Measurements from ENCODE around the gene DAO.
A peak's percentile ranks its signal among the peaks of the same experiment; 100 is the strongest.

The DAO gene

DNA sequence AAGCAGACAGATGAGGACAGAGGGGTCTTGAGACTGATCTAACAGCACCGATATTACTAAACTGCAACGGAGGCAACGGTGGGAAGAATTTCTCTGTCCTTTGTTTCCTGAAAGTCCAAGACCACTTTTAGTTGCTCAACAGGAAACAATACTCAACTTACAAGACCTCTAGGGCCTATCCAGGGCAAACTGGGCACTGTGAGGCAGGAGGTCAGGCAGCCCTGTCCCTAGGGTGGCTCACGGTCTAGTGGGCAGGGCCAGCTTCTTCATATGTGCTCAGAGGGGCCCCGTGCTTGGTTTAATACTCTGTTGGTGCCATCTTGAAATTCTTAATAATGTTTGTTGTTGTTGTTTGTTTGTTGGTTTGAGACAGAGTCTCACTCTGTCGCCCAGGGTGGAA, 36.7 kb upstream of the DAO start (continued):
- TF ChIP-seq RARB (CRISPR knock-in tag; IDR thresholded peaks at IDR 0.05) (no peak), CSDC2 (CRISPR knock-in tag; IDR thresholded peaks at IDR 0.05) (no peak), ISL1 (CRISPR knock-in tag; IDR thresholded peaks at IDR 0.05) (no peak), GLIS3 (CRISPR knock-in tag; IDR thresholded peaks at IDR 0.05) (no peak)

DNA sequence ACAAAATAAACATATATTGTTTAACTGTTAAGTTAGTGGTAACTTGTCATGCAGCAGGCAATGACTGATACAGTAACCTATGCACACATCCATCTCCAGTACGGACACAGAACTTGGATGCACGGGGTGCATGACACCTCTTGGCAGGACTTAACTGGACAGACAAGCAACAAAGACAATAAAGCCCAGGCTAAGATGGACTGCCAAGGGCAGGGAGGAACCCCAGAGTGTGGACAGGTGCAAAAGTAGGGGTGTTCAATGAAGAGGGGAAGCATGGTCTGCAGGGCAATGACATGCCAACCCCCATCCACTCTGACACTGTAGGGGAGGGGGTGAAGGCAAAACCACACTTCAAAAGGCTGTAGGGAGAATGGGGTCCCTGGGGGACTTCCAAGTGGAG, 34.2 kb upstream of the DAO start:
- TF ChIP-seq, protein P1, sequence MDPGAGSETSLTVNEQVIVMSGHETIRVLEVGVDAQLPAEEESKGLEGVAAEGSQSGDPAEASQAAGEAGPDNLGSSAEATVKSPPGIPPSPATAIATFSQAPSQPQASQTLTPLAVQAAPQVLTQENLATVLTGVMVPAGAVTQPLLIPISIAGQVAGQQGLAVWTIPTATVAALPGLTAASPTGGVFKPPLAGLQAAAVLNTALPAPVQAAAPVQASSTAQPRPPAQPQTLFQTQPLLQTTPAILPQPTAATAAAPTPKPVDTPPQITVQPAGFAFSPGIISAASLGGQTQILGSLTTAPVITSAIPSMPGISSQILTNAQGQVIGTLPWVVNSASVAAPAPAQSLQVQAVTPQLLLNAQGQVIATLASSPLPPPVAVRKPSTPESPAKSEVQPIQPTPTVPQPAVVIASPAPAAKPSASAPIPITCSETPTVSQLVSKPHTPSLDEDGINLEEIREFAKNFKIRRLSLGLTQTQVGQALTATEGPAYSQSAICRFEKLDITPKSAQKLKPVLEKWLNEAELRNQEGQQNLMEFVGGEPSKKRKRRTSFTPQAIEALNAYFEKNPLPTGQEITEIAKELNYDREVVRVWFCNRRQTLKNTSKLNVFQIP (CRISPR knock-in tag; IDR thresholded peaks at IDR 0.05; ENCODE audit: borderline replicate concordance, low read depth): no peak
- TF ChIP-seq PPARA (CRISPR knock-in tag; IDR thresholded peaks at IDR 0.05; ENCODE audit: borderline replicate concordance) (no peak), ARNTL (CRISPR knock-in tag; IDR thresholded peaks at IDR 0.05; ENCODE audit: borderline replicate concordance, low read depth) (no peak), ZC3H10 (CRISPR knock-in tag; IDR thresholded peaks at IDR 0.05) (no peak), TCF4 (CRISPR knock-in tag; IDR thresholded peaks at IDR 0.05; ENCODE audit: borderline replicate concordance) (no peak), ZNF565 (CRISPR knock-in tag; conservative IDR thresholded peaks at IDR 0.05; ENCODE audit: low read depth) (no peak), ZNF8 (CRISPR knock-in tag; IDR thresholded peaks at IDR 0.05) (no peak), CSDC2 (CRISPR knock-in tag; IDR thresholded peaks at IDR 0.05) (no peak), ZNF70 (CRISPR knock-in tag; IDR thresholded peaks at IDR 0.05) (no peak), GLIS3 (CRISPR knock-in tag; IDR thresholded peaks at IDR 0.05) (no peak)
- TF ChIP-seq, protein P2, sequence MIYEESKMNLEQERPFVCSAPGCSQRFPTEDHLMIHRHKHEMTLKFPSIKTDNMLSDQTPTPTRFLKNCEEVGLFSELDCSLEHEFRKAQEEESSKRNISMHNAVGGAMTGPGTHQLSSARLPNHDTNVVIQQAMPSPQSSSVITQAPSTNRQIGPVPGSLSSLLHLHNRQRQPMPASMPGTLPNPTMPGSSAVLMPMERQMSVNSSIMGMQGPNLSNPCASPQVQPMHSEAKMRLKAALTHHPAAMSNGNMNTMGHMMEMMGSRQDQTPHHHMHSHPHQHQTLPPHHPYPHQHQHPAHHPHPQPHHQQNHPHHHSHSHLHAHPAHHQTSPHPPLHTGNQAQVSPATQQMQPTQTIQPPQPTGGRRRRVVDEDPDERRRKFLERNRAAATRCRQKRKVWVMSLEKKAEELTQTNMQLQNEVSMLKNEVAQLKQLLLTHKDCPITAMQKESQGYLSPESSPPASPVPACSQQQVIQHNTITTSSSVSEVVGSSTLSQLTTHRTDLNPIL (CRISPR knock-in tag; IDR thresholded peaks at IDR 0.05; ENCODE audit: low read depth): no peak
- TF ChIP-seq, protein P3, sequence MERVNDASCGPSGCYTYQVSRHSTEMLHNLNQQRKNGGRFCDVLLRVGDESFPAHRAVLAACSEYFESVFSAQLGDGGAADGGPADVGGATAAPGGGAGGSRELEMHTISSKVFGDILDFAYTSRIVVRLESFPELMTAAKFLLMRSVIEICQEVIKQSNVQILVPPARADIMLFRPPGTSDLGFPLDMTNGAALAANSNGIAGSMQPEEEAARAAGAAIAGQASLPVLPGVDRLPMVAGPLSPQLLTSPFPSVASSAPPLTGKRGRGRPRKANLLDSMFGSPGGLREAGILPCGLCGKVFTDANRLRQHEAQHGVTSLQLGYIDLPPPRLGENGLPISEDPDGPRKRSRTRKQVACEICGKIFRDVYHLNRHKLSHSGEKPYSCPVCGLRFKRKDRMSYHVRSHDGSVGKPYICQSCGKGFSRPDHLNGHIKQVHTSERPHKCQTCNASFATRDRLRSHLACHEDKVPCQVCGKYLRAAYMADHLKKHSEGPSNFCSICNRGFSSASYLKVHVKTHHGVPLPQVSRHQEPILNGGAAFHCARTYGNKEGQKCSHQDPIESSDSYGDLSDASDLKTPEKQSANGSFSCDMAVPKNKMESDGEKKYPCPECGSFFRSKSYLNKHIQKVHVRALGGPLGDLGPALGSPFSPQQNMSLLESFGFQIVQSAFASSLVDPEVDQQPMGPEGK (CRISPR knock-in tag; IDR thresholded peaks at IDR 0.05; ENCODE audit: borderline replicate concordance): no peak
- no peak for ATAC-seq

DNA sequence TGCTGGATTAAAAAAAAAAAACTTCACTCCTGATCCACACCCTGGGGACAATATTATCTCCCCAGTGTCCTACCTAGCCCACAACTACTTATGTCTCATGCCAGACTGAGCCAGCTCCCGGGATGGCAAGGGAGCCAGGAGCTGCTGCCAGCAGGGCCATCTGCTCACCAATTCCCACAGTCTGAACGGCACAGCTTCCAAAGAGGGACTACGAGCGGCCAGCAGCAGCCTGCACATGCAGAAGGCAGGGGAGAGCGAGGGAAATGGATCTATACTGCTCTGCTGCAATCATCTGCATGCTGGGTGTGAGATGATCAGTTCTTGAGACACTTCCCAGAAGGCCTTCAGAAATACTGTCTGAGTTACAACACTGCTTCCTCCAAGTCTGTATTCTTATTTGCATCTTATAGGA, 33.6 kb upstream of the DAO start:
- TF ChIP-seq ZFP30 (CRISPR knock-in tag; IDR thresholded peaks at IDR 0.05): no peak
- no peak for TF ChIP-seq ZNF8 (CRISPR knock-in tag; IDR thresholded peaks at IDR 0.05)
- TF ChIP-seq ISL1 (CRISPR knock-in tag; IDR thresholded peaks at IDR 0.05): peak; percentile 36
- TF ChIP-seq ZFP3 (CRISPR knock-in tag; IDR thresholded peaks at IDR 0.05): peak; percentile 70; the same call in 1 of the 2 replicates
- TF ChIP-seq, protein P4, sequence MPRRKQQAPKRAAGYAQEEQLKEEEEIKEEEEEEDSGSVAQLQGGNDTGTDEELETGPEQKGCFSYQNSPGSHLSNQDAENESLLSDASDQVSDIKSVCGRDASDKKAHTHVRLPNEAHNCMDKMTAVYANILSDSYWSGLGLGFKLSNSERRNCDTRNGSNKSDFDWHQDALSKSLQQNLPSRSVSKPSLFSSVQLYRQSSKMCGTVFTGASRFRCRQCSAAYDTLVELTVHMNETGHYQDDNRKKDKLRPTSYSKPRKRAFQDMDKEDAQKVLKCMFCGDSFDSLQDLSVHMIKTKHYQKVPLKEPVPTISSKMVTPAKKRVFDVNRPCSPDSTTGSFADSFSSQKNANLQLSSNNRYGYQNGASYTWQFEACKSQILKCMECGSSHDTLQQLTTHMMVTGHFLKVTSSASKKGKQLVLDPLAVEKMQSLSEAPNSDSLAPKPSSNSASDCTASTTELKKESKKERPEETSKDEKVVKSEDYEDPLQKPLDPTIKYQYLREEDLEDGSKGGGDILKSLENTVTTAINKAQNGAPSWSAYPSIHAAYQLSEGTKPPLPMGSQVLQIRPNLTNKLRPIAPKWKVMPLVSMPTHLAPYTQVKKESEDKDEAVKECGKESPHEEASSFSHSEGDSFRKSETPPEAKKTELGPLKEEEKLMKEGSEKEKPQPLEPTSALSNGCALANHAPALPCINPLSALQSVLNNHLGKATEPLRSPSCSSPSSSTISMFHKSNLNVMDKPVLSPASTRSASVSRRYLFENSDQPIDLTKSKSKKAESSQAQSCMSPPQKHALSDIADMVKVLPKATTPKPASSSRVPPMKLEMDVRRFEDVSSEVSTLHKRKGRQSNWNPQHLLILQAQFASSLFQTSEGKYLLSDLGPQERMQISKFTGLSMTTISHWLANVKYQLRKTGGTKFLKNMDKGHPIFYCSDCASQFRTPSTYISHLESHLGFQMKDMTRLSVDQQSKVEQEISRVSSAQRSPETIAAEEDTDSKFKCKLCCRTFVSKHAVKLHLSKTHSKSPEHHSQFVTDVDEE (CRISPR knock-in tag; IDR thresholded peaks at IDR 0.05): peak; percentile 41; the same call in 1 of the 2 replicates
- no peak for TF ChIP-seq ZNF565 (CRISPR knock-in tag; conservative IDR thresholded peaks at IDR 0.05; ENCODE audit: low read depth)
- TF ChIP-seq TCF4 (CRISPR knock-in tag; IDR thresholded peaks at IDR 0.05; ENCODE audit: borderline replicate concordance): peak; percentile 63
- TF ChIP-seq PPARA (CRISPR knock-in tag; IDR thresholded peaks at IDR 0.05; ENCODE audit: borderline replicate concordance): no peak
- TF ChIP-seq SNAI2 (CRISPR knock-in tag; IDR thresholded peaks at IDR 0.05): 0 out of 2 replicates have a peak, but pooled peaks have one; percentile 46
- no peak for TF ChIP-seq ARNTL (CRISPR knock-in tag; IDR thresholded peaks at IDR 0.05; ENCODE audit: borderline replicate concordance, low read depth)
- TF ChIP-seq BACH2 (CRISPR knock-in tag; IDR thresholded peaks at IDR 0.05; ENCODE audit: borderline replicate concordance): no peak
- no peak for TF ChIP-seq ZNF70 (CRISPR knock-in tag; IDR thresholded peaks at IDR 0.05)
- peak; percentile 46 for ATAC-seq

DNA sequence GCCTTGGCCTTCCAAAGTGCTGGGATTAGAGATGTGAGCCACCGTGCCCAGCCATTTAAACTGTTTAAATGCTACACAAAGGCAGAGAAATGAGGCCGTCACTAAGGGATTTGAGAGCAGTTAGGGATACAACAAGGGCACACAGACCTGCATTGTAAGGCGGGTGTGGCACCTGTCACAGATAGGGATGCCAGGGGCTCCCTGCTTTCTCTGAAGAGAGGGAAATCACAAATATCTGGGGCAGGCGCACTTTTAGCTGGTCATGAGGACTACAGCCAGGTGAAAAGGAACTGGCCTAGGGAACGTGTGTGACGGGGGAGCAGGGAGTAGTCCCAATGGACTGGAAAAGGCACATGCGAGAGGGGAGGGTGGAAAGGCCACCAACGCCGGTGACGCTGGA, 32.2 kb upstream of the DAO start:
- ATAC-seq: no peak
- no peak for TF ChIP-seq ZNF565 (CRISPR knock-in tag; conservative IDR thresholded peaks at IDR 0.05; ENCODE audit: low read depth)
- no peak for TF ChIP-seq CSDC2 (CRISPR knock-in tag; IDR thresholded peaks at IDR 0.05)
- TF ChIP-seq ZFP30 (CRISPR knock-in tag; IDR thresholded peaks at IDR 0.05): no peak
- TF ChIP-seq RARB (CRISPR knock-in tag; IDR thresholded peaks at IDR 0.05): no peak
- no peak for TF ChIP-seq ZFP3 (CRISPR knock-in tag; IDR thresholded peaks at IDR 0.05)
- no peak for TF ChIP-seq SNAI2 (CRISPR knock-in tag; IDR thresholded peaks at IDR 0.05)
- TF ChIP-seq ZC3H10 (CRISPR knock-in tag; IDR thresholded peaks at IDR 0.05): no peak
- no peak for TF ChIP-seq ZNF8 (CRISPR knock-in tag; IDR thresholded peaks at IDR 0.05)
- no peak for TF ChIP-seq TOX (CRISPR knock-in tag; IDR thresholded peaks at IDR 0.05; ENCODE audit: borderline replicate concordance)
- TF ChIP-seq, protein P1 (CRISPR knock-in tag; IDR thresholded peaks at IDR 0.05; ENCODE audit: borderline replicate concordance, low read depth): no peak
- TF ChIP-seq, protein P5, sequence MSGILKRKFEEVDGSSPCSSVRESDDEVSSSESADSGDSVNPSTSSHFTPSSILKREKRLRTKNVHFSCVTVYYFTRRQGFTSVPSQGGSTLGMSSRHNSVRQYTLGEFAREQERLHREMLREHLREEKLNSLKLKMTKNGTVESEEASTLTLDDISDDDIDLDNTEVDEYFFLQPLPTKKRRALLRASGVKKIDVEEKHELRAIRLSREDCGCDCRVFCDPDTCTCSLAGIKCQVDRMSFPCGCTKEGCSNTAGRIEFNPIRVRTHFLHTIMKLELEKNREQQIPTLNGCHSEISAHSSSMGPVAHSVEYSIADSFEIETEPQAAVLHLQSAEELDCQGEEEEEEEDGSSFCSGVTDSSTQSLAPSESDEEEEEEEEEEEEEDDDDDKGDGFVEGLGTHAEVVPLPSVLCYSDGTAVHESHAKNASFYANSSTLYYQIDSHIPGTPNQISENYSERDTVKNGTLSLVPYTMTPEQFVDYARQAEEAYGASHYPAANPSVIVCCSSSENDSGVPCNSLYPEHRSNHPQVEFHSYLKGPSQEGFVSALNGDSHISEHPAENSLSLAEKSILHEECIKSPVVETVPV (CRISPR knock-in tag; IDR thresholded peaks at IDR 0.05): no peak

Measured in SK-N-SH treated with all-trans-retinoic acid at 6 μM for 48 hours (cell line).